K562 (cell line): Measurements from ENCODE around the gene APOL2.

Source experiments
- HDAC2 ChIP-seq: fragments of 450-650 bp; IDR thresholded peaks from 2 replicates; pipeline ENCODE4 v1.6.1; 2016; ENCODE audit warnings: mild to moderate bottlenecking
- NCOA6 ChIP-seq: fragments of 450-650 bp; IDR thresholded peaks from 2 replicates; pipeline ENCODE4 v1.6.1; 2017; ENCODE audit warnings: mild to moderate bottlenecking
- SMC3 ChIP-seq: conservative IDR thresholded peaks from 2 replicates; pipeline ENCODE4 v1.6.1; 2011; ENCODE audit warnings: low read depth, low read length, improper control_type of control experiment; ENCODE audit not compliant: insufficient read depth
- YY1 ChIP-seq, 3 experiments: IDR thresholded peaks; 2 replicates each; pipeline ENCODE4 v1.6.1; 2011; ENCODE audit warnings: low read length in 2 of 3, mild to moderate bottlenecking in 2 of 3, moderate library complexity in 2 of 3, borderline replicate concordance in 1 of 3, control low read depth in 1 of 3, low read depth in 1 of 3; ENCODE audit not compliant: insufficient read depth in 3 of 3, insufficient replicate concordance in 2 of 3, control insufficient read depth in 1 of 3, insufficient read length in 1 of 3; ENCODE audit errors: extremely low read depth in 1 of 3
- ZFP30 ChIP-seq: fragments of 250-450 bp; sonication (Bioruptor Pico); IDR thresholded peaks from 2 replicates; pipeline ENCODE4 v1.8.0; 2022; ENCODE audit warnings: moderate library complexity, mild to moderate bottlenecking, inconsistent platforms, borderline replicate concordance
- TF ChIP-seq, protein P1 (sequence below): sonication (generic); formaldehyde crosslinking; IDR thresholded peaks from 2 replicates; pipeline ENCODE4 v1.9.0; 2022; ENCODE audit warnings: mild to moderate bottlenecking, missing genetic modification reagents
- TF ChIP-seq, protein P2 (sequence below), 3 experiments: IDR thresholded peaks in 2 of 3; conservative IDR thresholded peaks in 1 of 3; 2 replicates each; pipeline ENCODE4 v1.5.1; 2011 to 2012; ENCODE audit warnings: low read length in 3 of 3, mild to moderate bottlenecking in 3 of 3, control low read depth in 2 of 3, improper control_type of control experiment in 1 of 3, inconsistent platforms in 1 of 3, low read depth in 1 of 3, mixed read lengths in 1 of 3, moderate library complexity in 1 of 3; ENCODE audit not compliant: insufficient read depth in 2 of 3

DNA sequence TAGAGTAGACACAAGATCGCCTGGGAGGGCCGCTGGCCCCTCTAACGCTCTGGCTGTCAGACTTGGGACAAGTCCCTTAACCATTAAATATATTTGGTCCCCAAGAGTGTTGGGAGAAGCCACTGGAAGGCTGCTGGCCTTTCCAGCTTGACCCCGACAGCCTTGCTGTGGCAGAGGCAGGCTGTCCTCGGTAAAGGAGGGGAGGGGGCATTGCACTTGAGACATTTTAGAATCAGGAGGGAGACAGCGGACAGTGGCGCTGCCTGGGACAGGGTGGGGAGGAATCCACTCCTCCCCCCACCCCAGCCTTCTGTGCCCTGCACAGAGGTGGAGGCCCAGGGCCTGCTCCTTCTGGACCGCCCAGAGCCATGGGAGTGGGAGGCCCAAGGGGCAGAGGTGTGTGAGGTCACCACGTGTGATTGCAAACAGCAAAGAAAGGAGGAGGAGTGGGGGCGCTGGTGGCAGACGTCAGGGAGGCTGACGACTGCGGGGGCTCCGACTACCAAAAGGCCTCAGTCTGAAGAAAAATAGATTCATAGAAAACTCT, 42.5 kb upstream of the APOL2 start:
- TF ChIP-seq, protein P1, sequence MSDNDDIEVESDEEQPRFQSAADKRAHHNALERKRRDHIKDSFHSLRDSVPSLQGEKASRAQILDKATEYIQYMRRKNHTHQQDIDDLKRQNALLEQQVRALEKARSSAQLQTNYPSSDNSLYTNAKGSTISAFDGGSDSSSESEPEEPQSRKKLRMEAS (CRISPR knock-in tag), result no peak
- no peak for TF ChIP-seq ZFP30
- no peak for TF ChIP-seq HDAC2
- TF ChIP-seq YY1 (IDR thresholded peaks at IDR 0.05; ENCODE audit: borderline replicate concordance in 1 of 3, control insufficient read depth in 1 of 3, extremely low read depth in 1 of 3, insufficient read depth in 3 of 3, insufficient read length in 1 of 3, insufficient replicate concordance in 2 of 3, low read depth in 1 of 3, low read length in 2 of 3), result no peak
- TF ChIP-seq SMC3, result no peak
- no peak for TF ChIP-seq NCOA6
- TF ChIP-seq, protein P2, sequence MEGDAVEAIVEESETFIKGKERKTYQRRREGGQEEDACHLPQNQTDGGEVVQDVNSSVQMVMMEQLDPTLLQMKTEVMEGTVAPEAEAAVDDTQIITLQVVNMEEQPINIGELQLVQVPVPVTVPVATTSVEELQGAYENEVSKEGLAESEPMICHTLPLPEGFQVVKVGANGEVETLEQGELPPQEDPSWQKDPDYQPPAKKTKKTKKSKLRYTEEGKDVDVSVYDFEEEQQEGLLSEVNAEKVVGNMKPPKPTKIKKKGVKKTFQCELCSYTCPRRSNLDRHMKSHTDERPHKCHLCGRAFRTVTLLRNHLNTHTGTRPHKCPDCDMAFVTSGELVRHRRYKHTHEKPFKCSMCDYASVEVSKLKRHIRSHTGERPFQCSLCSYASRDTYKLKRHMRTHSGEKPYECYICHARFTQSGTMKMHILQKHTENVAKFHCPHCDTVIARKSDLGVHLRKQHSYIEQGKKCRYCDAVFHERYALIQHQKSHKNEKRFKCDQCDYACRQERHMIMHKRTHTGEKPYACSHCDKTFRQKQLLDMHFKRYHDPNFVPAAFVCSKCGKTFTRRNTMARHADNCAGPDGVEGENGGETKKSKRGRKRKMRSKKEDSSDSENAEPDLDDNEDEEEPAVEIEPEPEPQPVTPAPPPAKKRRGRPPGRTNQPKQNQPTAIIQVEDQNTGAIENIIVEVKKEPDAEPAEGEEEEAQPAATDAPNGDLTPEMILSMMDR (IDR thresholded peaks at IDR 0.05 in 2 of 3, conservative IDR thresholded peaks at IDR 0.05 in 1 of 3; ENCODE audit: insufficient read depth in 2 of 3, low read depth in 1 of 3, low read length in 3 of 3), result no peak
